NCI-H2029 treated with DMSO at 0.1 percent for 48 hours (cell line): Measurements from ENCODE around the gene GLTP.
"Not testable (repeated sequence)": the region's sequence is repeated elsewhere in the genome, so short reads cannot be mapped to it uniquely, and the experiment has no call there.

Experiments used
- DNase-seq: peaks from one replicate; lab custom pipeline; 2025; lab: John Stamatoyannopoulos, UW

Gene GLTP

DNA sequence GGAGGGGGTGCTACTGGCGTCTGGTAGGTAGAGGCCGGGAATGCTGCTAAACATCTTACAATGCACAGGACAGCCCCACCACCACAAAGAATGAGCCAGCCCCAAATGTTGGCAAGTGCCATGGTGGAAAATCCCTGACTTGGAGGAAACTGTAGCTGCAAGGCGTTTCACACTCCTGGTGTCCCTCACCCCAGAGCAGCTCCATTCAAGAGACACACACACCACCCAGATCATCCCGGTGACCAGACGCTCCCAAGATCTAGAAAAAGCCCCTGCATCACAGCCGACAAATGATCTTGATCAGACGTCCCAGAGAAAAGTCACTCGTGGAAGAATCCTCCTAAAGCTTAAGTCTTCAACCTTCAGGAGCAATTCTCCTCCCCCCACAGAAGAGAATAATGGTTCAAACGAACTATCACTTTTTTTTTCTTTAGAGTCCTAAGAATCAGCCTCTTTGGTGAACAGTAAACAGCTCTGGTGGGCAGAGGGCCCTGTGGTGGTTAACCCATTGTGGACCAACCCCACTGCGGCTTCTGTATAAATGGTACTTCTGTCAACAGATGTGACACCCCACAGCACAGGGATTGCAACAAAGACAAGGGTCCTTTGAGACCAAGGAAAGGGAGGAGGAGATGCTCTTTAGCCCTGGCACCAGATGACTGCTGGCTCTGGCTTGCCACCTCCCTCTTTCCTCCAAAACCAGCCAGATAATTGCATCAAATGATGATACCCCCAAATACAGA lies 2.7 kb downstream of the GLTP start:
- DNase-seq: no peak

- DNase-seq: no peak
These were observed 3.9 kb downstream of the GLTP start for GRCh38 chr12:109876406-109876805.

GRCh38 chr12:109875572-109876131 lies 4.7 kb downstream of the GLTP start:
- peak; percentile 62 for DNase-seq

DNA sequence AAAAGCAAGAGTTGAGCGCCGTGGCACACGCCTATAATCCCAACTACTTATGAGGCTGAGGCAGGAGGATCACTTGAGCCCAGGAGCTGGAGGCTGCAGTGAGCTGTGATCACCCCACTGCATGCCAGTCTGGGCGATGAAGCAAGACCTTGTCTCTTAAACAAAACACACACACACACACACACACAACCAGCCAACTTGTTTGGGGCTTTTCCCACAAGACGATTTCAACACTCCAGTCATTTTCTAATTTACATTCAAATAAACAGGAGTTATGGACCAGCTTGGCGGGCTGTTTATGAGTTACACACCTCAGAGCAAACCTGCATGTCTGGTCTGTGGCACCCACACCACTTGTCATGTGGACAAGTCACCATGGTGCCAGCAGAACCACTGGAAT lies 6.7 kb downstream of the GLTP start:
- DNase-seq: no peak

DNA sequence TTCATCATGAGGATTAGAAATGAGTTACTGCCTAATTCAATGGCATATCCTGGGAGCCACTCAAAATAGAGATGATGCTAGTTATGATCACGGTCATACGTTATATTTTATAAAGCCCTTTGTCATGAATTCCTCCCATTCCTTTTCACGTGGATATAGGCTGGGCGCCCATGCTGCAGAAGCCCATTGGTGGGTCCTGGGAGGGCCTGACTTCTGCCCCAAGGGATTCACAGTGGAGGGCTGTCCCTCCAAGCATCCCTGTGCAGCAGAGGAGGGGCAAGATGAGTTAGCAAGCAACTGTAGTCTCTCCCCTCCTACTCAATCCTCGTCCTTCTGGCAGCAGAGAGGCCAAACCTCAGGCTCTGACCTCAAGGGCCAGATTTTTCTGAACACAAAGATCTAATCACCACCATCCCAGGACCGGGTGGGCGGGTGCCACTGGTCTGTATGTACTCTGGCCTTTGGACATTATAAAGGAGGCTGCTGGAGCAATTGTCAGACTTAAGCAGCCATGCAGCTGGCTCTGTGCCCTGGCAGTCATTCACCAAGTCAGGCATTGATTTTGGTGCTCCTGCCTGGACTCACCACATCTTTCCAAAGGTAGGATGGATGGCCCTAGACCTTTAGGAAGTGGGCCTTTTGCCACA lies 8.6 kb downstream of the GLTP start:
- DNase-seq: no peak

DNA sequence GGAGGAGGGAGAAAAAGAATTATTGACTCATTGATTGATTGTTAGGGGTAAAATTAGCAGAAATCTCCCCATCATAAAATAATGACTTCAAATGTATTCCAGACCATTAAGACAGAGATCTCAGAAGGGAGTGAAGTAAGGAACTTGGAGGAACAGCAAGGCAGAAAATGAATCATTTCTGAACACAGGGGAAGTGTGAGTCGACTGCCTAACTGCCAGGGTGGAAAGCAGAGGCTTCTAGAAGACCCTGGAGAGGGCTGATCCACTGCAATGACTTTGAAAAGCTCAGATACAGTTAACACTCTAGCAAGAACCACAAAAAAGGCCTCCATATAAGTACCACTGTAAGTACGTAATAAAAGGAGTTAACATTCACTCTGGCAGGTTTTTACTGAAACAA lies 9.7 kb downstream of the GLTP start:
- DNase-seq: no peak

DNA sequence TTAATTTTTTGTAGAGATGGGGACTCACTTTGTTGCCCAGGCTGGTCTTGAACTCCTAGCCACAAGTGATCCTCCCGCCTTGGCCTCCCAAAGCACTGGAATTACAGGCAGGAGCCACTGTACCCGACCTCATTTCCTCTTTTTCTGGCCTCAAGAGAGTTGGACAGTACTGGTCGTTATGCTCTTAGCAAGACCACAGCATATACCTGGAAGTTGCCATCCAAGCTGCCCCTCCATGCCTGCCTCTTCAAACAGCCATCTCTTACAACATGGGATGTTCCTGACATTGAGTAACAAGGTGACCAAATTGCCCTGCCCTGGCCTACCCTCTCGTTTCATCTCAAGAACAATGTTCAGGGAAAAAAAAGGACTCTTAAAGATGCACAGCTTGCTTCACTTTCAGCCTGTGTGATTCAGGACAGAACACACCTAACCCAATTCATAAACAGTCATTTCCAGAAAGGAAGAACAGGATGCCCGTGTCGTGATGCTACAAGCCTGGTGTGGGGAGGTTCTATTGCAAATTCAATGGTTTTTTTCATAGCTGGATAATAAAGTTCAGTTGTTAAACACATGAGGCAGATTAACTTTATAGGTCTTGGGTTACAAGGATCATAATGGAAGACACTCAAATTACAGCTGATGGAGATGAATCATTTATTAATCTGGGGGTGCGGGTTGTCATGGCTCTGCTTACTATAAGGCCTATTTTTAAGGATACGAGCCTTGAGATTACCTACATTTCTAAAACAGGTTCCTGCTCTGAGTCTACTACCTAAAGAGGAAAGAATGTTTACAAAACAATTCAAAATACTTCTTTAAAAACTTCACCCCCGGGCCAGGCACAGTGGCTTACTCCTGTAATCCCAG lies 11.9 kb downstream of the GLTP start:
- no peak for DNase-seq

DNA sequence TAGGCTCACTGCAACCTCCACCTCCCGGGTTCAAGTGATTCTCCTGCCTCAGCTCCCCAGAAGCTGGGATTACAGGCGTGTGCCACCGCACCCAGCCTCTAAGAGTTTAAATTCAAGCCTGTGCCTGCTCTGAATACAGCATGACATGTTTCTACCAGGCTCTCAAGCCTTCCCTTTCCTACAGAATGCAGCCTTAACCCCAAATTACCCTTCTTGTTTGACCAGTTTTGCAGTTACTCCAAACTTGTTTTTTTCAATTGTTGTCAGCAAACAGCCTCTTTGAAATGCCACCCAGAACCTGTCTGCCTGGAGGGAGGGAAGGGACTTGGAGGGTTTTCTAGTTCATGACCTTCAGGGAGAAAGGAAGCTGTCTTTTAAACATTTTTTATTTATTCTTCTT lies 15.4 kb downstream of the GLTP start:
- DNase-seq: peak; percentile 25

GRCh38 chr12:109863847-109864712 lies 16.3 kb downstream of the GLTP start:
- DNase-seq: peak; percentile 13

GRCh38 chr12:109862491-109862890 lies 17.9 kb downstream of the GLTP start:
- not testable (repeated sequence) for DNase-seq

DNA sequence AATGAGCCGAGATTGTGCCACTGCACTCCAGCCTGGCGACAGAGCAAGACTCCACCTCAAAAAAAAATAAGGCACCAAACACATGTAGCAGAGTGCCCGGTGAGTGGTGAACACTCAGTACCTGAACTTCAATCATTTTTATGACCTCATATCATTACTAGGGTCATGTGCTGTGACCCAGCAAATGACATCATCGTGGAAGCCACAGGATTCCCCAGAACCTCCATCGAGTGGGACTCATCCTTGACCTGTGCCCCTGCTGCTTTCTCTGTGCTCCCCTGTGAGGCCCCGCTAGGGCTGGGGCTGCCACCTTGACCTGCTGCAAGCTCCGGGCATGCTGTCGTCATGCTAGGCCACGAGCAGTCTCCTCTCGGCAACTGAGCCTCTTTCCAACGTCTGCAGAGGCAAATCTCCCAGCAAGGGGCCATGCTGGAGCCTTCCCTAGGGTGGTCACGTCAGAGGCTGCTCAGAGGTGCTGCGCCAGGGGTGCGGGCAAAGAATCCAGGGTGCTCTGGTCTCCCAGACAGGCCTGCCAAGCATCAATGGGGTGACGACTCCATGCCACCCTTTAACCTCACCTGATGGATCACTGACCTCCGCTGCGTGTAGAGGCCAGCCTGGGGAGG lies 18.5 kb downstream of the GLTP start:
- DNase-seq: no peak

DNA sequence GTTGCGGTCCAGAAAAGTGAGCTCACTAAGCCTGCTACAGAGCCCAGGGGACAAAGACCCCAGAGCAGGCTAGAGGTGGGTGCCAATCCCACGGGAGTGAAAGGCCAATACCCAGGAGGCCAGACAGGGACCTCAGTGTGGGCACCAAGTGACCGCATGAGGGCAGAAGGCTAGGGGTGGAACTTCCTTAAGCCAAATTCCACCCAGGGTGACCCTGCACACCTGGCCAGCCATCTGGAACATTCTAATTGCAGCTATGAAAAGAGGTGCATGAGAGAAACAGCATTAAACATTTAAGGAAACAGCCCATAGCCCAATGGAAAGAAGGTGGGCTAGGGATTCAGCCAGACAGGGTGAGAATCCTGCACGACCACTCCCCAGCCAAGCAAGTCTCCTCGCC lies 19.4 kb downstream of the GLTP start:
- no peak for DNase-seq

GRCh38 chr12:109858764-109859163 lies 21.6 kb downstream of the GLTP start:
- no peak for DNase-seq

- no peak for DNase-seq
These were observed 22.6 kb downstream of the GLTP start for GRCh38 chr12:109857715-109858114.

DNA sequence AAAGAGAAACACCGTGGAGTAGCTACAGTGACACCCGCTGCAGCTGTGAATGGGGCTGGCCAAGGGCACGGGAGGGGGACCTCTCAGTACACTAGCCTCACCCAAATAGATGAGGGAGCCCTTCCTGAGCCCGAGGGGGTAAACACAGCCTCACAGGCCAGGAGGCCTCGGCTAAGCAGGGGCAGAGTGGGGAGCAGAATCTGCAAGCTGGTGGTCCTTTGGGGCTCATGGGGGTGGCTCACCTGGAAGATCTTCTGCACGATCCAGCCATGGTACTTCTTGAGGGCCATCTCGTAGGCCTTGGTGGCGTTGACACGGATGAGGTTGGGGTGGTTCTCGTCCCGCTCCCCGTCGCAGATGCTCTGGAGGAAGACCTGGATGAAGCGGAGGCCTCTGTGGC lies 25.0 kb downstream of the GLTP start:
- DNase-seq: no peak

DNA sequence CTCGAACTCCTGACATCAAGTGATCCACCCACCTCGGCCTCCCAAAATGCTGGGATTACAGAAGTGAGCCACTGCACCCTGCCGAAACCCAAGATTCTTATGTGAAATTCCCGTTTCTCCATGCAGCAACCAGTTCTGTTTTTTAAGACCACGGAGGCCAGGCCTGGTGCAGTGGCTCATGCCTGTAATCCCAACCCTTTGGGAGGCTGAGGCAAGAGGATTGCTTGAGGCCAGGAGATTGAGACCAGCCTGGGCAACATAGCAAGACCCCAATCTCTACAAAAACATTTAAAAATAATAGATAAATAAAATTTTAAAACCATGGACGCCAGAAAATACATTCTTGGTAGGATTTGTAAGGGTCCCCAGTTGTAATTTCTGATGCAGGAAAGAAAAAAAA lies 29.8 kb downstream of the GLTP start:
- DNase-seq: not testable (repeated sequence)

- DNase-seq: no peak
These were observed 33.1 kb downstream of the GLTP start for GRCh38 chr12:109847142-109847735.

DNA sequence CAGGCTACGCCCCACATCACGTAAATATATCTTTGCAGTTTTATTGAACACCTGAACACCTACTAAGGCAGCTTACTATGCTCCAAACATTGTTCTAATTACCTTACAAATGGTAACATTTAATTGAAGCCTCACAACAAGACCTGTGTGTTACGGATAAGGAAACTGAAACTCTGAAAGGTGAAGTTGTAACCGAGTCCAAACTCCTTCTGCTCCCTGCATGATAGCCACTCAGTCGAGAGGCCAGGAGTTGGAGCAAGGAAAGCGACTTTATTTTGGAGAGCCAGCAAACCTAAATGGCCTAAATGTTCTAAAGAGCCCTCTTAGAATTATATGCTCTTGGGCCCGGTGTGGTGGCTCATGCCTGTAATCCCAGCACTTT lies 34.5 kb downstream of the GLTP start:
- no peak for DNase-seq

GRCh38 chr12:109844983-109845823 lies 35.1 kb downstream of the GLTP start:
- peak; percentile 41 for DNase-seq

- no peak for DNase-seq
These were observed 36.2 kb downstream of the GLTP start for GRCh38 chr12:109844091-109844490.
